Fibroblast of skin of back (primary cell): ENCODE measurements around the gene ATP6V0D1.
"Not testable (repeated sequence)": the region's sequence is repeated elsewhere in the genome, so short reads cannot be mapped to it uniquely, and the experiment has no call there.

Experiments used
- DNase-seq: peaks from one replicate; pipeline ENCODE4 v3.0.0-alpha.2; 2013

The ATP6V0D1 gene

GRCh38 chr16:67504031-67505021 lies 23.4 kb upstream of the ATP6V0D1 start:
- peak; percentile 28 for DNase-seq

DNA sequence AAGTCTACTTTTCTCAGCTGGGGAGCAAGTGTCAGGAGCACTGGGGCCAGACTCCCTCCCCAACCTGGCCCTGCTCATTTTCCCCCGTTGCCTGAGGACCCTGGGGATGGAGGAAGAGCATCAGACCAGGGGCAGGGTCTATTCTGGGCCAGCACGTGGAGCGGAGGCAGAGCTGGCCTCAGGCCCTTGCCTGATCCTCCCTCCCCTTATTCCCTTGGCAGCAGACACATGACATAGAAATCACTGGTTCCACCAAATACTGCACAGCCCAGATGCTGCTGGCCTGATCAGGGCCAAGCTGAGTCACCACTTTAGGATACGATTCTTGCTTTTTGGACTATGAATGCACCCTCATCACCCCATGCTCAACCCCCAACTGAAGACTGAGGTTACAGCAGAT lies 18.1 kb upstream of the ATP6V0D1 start:
- DNase-seq, result no peak

DNA sequence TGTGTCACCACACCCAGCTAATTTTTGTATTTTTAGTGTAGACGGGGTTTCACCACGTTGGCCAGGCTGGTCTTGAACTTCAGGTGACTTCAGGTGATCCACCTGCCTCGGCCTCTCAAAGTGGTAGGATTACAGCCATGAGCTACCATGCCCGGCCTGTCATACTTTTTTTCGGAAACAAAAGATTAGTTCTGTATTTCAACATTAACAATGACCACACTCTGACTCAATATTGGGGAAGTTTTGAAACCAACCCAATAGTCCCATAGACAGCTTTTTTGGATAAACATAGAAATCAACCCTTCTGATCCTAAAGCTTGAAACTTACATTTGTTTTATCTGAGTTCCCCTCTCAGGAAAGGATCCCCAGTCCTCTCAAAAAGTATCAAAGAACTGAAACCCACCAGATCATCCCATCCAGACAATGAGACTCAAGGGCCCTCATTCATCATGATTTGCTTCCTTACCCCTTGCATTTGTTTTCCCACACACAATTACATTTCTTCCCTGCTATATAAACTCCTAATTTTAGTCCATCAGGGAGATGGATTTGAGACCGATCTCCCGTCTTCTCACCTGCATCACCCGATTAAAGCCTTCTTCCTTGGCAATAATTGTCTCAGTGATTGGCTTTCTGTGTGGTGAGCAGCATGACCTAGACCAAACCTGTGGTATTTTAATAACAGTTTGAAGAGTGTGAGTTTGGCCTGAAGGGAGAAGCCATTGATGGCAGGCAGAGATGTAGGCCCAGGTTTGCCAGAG lies 9.6 kb upstream of the ATP6V0D1 start:
- no peak for DNase-seq

DNA sequence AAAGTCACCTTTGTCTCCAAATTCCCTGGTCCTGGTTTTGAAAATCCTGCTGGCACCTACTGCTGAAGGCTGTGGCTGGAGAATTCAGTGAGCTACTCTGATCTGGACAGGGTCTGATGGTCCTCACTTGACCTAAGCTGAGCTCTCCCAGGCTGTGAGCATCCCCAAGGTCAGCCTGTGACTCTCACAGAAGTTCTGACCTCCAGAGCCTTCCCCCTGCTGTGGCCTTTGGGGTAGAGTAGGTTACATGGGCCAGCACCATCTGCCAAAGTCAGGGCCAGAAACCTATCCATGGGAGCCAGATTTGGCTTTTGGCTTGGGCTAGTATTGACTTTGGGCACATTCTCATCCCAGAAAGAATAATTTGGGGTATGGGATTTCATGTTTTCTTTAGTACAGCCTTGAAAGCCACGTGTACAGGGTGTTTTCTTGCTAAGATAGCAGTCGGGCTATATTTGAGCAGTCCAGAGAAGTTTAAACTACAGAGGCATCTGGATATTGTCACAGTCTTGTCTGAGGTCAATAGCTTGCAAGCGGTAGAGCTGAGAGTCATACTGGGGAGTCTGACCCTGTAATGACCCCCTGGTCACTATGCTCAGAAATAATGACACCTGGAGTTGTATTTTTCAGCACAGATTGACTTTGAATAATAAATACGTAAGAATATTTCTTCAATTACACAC lies 8.6 kb upstream of the ATP6V0D1 start:
- no peak for DNase-seq

GRCh38 chr16:67487561-67487960 lies 6.6 kb upstream of the ATP6V0D1 start:
- DNase-seq, result not testable (repeated sequence)

DNA sequence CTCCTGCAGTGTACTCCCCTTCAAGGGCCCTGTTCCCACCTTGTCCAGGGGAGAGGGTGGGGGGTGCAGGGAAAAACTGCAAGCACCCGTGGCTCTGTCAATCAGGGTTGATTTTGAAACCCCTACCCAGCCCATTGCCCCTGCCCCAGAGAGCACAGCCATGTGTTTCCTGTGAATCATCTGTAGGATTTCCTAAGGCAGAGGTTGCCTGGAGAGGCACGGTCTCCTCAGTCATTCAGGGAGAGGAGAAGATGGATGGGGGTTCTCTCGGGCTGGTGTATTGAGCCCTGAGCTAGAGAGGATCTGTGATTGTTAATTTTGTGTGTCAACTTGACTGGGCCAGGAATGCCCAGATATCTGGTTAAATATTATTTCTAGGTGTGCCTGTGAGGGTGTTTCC lies 5.8 kb upstream of the ATP6V0D1 start:
- no peak for DNase-seq

GRCh38 chr16:67483731-67484525 lies 3.0 kb upstream of the ATP6V0D1 start:
- no peak for DNase-seq

DNA sequence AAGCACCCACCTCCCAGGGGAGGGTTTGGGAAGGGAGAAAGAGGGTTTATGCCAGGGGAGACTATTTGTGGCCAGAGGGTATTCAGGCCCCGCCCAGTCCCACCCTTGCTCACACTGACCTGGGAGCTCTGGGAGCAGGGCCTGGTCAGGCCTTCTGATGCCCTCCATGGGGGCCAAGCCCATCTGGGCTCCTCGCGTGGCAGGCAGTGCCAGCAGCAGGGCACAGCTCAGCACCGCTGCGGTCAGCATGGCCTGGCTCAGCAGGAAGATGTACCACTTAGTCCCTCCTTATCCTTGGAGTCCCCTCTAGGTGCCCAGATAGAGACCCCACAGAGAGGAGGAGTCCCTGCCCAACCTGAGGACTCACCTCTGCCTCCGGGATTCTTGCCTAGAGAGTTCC lies 2.2 kb upstream of the ATP6V0D1 start, which contains the start of gene AGRP:
TSS of gene AGRP (minus strand) at position 398 of the 400 bp plus-strand sequence. CDS start at position 249, 149 bp downstream.
- no peak for DNase-seq

- DNase-seq, result no peak
Measured at GRCh38 chr16:67482233-67482924, 1.4 kb upstream of the ATP6V0D1 start.

- peak; percentile 23 for DNase-seq
Measured at GRCh38 chr16:67481561-67482232, 740 bp upstream of the ATP6V0D1 start.

DNA sequence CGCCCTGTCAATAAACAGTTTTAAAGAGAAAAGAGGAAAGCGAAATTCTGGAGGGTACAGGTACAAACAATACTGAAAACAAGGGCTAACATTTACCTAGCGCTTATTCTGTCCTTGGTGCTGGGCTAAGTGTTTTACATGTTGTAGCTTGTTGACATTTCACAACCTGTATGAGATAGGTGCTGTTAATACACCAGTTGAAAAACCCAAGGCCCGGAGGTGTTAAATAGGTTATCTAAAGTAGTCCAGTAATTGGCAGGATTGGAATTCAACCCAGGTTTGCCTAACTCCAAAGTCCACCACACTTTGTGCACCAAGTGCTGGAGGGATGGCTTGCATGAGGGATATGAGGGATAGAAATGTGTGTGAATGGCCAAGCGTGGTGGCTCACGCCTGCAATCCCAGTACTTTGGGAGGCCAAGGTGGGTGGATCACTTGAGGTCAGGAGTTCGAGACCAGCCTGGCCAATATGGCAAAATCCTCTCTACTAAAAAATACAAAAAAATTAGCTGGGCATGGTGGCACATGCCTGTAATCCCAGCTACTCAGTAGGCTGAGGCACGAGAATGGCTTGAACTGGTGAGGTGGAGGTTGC lies 2.9 kb downstream of the ATP6V0D1 start:
- DNase-seq, result no peak

GRCh38 chr16:67474551-67475455 lies 6.2 kb downstream of the ATP6V0D1 start:
- no peak for DNase-seq

DNA sequence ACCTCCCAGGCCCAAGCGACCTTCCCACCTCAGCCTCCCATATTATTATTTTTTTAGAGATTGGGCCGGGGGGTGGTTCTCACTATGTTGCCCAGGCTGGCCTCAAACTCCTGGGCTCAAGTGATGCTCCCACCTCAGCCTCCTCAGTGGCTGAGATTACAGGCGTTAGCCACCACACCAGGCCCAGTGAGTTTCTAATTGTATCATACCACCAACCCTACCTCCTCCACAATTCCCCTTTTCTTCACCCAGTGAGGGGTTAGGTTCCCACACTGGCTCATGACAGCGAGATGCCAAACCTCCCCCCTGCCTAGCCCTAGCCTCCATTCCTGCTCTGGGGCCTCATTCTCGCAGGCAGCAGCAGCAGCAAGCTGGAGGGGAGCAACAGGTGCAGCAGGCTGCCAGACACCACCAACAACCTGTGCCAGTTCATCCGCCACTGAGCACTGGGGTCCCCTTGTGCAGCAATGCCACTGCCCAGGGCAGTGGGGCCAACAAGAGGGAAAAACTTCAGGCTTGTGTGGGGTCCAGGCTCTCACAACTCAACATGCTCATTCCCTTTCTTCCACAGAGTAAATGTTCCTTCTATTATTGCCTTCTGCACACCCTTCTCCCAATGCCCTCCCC lies 9.1 kb downstream of the ATP6V0D1 start:
- DNase-seq, result no peak

GRCh38 chr16:67470359-67470758 lies 10.6 kb downstream of the ATP6V0D1 start:
- no peak for DNase-seq

DNA sequence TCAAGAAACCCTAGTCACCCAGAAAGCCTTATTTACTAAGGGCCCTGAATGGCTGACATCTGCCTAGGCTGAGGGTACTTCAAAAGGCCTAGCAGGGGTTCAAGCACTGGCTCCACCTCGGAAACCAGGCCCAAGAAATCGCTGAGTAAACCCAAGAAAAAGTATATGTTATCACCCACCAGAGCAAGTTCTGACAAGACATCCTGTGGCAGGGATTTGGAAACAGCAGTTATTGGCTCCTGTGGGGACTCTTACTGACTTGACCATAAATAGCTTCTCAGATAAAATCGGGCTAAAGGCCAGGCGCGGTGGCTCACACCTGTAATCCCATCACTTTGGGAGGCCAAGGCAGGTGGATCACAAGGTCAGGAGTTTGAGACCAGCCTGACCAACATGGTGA lies 12.2 kb downstream of the ATP6V0D1 start:
- no peak for DNase-seq

GRCh38 chr16:67466581-67466980 lies 14.4 kb downstream of the ATP6V0D1 start:
- no peak for DNase-seq

GRCh38 chr16:67464565-67464964 lies 16.4 kb downstream of the ATP6V0D1 start:
- DNase-seq, result no peak

DNA sequence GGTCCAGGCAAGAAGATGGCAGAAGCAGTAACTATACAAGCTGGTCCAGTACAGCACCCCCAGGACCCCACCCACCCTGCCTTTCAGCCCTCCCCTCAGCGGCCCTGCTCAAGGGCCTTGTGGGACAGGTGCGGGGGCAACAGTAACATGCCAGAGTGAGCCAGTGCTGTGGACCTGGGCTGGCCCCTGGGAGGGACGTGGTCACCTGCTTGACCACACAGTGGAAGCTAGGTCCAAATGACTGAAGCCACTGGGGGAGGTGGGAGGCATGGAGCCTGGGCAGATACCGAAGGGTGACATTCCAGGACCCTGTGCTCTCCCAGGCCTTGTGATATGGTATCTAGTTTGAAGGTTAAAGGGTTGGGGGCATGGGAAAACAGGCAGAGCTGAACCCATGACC lies 17.3 kb downstream of the ATP6V0D1 start:
- DNase-seq, result no peak

GRCh38 chr16:67463059-67463458 lies 17.9 kb downstream of the ATP6V0D1 start:
- DNase-seq, result no peak
